GM18507 (cell line): ENCODE measurements around the gene NECTIN2.
"Not testable (repeated sequence)": the region's sequence is repeated elsewhere in the genome, so short reads cannot be mapped to it uniquely, and the experiment has no call there.

ENCODE experiments used
- DNase-seq: peaks from one replicate; pipeline ENCODE4 v3.0.0; 2011; ENCODE audit warnings: low read depth; ENCODE audit not compliant: insufficient read length; ENCODE audit errors: extremely low spot score
- FAIRE-seq: peaks from 2 replicates; lab custom pipeline; 2011; peaks lifted over from hg19 to GRCh38; lab: Jason Lieb, UNC

The NECTIN2 gene

GRCh38 chr19:44814517-44814916 is 31.6 kb upstream of the NECTIN2 start:
- DNase-seq (no peak), FAIRE-seq (no peak)

- no peak for FAIRE-seq
- no peak for DNase-seq
These were observed 29.8 kb upstream of the NECTIN2 start for GRCh38 chr19:44816301-44816700.

GRCh38 chr19:44817725-44818465 is 28.2 kb upstream of the NECTIN2 start:
- DNase-seq (no peak), FAIRE-seq (no peak)

GRCh38 chr19:44818466-44819031 is 27.5 kb upstream of the NECTIN2 start:
- FAIRE-seq (no peak), DNase-seq (no peak)

DNA sequence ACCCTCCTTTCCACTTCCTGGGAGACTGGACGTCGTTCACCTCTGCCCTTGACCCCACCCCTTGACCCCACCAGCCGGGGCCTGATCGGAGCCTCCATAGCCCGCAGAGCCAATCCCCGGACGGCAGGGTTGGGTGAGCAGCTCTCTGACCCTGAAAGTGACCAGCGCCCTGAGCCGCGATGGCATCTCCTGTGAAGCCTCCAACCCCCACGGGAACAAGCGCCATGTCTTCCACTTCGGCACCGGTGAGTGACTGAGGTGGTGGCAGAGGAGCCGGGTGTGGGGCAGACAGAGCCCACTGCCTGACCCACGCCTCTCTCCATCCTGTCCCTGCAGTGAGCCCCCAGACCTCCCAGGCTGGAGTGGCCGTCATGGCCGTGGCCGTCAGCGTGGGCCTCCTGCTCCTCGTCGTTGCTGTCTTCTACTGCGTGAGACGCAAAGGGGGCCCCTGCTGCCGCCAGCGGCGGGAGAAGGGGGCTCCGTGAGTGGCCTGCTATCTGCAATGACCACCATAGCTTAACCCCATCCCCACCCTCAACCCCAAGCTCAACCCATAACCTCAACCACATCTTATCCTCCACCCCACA is 26.8 kb upstream of the NECTIN2 start:
- DNase-seq = no peak
- no peak for FAIRE-seq

DNA sequence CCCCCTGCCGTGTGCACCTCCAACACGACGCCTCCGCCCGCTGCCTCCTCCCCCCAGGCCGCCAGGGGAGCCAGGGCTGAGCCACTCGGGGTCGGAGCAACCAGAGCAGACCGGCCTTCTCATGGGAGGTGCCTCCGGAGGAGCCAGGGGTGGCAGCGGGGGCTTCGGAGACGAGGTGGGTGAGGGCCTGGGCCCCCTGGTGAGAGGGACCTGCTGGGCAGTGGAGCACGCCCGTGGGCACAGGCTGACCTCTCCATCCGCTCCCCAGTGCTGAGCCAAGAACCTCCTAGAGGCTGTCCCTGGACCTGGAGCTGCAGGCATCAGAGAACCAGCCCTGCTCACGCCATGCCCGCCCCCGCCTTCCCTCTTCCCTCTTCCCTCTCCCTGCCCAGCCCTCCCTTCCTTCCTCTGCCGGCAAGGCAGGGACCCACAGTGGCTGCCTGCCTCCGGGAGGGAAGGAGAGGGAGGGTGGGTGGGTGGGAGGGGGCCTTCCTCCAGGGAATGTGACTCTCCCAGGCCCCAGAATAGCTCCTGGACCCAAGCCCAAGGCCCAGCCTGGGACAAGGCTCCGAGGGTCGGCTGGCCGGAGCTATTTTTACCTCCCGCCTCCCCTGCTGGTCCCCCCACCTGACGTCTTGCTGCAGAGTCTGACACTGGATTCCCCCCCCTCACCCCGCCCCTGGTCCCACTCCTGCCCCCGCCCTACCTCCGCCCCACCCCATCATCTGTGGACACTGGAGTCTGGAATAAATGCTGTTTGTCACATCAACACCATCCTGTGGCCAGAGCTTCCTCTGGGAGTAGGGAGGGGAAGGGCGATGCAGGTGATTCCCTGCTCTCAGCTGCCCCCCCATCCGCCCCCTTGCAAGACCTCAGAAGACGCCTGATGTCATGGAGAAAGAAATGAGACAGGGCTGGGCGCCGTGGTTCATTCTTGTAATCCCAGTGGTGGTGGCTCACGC is 25.2 kb upstream of the NECTIN2 start:
- FAIRE-seq (no peak), DNase-seq (no peak)

DNA sequence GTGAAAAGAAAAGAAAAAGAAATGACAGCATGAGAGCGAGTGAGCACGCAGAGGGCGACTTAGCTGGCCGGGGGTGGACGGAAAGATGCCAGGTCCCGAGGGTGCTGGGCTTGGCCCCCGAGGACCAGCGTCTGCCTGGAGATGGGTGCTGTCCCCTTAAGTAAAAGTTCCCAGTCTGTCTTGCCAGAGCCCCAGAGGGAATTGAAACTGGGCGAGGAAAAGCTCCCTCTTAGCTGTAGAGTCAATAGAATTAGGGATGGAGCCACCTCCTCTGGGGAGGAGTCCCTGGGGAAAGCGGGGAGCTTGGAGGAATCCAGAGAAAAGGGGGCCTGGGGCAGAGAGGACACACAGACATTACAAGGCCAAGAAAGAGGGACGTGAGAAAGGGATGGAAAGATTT is 23.9 kb upstream of the NECTIN2 start:
- DNase-seq (no peak), FAIRE-seq (no peak)

- DNase-seq (no peak), FAIRE-seq (no peak)
These were observed 23.3 kb upstream of the NECTIN2 start for GRCh38 chr19:44822670-44823372.

DNA sequence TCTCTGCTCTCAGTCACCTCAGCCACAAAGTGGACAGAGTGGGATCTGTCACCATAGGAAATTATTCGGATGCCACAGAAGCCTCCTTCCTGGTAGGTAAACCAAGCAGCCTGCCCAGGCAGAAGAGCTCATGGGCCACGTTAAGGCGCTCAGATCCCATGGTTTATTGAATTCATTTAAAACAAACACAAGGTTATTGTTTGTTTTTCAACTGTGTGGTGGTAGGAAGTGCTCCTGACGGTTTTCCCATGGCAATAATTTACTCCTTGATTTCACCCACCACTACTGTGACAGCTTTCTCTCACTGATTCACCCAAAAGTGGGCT is 22.8 kb upstream of the NECTIN2 start:
- FAIRE-seq (no peak), DNase-seq (no peak)

DNA sequence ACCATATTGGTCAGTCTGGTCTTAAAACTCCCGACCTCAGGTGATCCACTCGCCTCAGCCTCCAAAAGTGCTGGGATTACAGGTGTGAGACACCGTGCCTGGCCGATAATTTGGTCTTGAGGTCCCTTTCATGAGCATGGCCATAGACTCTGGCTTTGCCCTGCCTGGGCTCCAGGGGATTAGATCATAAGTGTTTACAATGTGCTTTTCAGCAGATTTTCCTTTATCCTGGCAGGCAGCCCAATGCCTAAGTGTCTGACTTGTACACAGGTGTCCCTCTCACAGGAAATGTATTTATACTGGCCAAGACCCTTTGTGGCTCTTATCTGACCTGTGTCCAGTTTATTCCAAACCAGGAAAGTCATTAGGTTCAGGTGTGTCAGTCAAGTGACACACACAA is 21.3 kb upstream of the NECTIN2 start:
- no peak for FAIRE-seq
- DNase-seq = no peak

DNA sequence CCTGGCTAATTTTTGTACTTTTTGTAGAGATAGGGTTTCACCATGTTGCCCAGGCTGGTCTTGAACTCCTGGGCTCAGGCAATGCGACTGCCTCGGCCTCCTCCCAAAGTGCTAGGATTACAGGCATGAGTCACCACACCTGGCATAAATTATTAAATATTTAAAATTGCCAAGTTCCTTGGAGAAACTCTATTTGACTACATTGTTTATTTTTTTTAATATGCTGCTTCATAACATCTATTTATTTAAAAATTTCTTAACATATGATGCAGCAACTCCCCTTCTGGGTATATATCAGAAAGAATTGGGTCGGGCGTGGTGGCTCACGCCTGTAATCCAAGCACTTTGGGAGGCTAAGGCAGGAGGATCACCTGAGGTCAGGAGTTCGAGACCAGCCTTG is 13.2 kb upstream of the NECTIN2 start:
- FAIRE-seq, DNase-seq: not testable (repeated sequence)

DNA sequence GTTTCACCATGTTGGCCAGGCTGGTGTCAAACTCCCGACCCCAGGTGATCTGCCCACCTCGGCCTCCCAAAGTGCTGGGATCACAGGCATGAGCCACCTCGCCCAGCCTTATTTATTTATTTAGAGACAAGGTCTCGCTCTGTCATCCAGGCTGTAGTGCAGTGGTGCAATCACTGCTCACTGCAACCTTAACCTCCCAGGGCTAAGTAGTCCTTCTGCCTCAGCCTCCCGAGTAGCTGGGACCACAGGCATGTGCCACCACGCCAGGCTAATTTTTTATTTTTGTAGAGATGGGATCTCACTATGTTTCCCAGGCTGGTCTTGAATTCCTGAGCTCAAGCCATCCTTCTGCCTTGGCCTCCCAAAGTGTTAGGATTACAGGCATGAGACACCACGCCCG is 11.7 kb upstream of the NECTIN2 start:
- not testable (repeated sequence) for FAIRE-seq, DNase-seq

GRCh38 chr19:44839276-44839675 is 6.8 kb upstream of the NECTIN2 start:
- no peak for FAIRE-seq

DNA sequence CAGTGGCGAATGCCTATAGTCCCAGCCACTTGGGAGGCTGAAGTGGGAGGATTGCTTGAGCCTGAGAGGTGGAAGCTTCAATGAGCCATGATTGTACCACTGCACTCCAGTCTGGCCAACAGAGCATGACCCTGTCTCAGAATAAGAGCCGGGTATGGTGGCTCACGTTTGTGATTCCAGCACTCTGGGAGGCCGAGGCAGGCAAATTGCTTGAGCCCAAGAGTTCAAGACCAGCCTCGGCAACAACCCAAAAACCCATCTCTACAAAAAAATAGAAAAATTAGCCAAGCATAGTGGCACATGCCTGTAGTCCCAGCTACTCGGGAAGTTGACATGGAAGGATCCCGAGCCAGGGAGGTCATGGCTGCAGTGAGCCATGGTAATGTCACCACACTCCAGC is 5.3 kb upstream of the NECTIN2 start:
- FAIRE-seq (no peak), DNase-seq (no peak)

More at GRCh38 chr19:44839276-44839675, 6.8 kb upstream of the NECTIN2 start:
- DNase-seq = no peak

GRCh38 chr19:44841231-44841630 is 4.9 kb upstream of the NECTIN2 start:
- DNase-seq (no peak), FAIRE-seq (no peak)

DNA sequence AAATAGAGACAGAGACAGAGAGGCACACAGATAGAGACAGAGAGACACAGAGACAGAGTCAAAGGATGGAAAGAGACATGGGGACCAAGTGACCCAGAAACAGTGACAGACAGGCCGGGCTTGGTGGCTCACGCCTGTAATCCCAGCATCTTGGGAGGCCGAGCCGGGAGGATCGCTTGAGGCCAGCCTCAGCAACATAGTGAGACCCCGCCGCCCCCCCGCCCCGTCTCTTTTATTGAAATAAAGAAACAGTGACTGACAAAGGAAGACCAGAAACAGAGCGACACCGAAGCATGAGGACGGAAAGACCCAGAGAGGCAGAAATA is 848 bp upstream of the NECTIN2 start:
- FAIRE-seq (no peak), DNase-seq (no peak)

DNA sequence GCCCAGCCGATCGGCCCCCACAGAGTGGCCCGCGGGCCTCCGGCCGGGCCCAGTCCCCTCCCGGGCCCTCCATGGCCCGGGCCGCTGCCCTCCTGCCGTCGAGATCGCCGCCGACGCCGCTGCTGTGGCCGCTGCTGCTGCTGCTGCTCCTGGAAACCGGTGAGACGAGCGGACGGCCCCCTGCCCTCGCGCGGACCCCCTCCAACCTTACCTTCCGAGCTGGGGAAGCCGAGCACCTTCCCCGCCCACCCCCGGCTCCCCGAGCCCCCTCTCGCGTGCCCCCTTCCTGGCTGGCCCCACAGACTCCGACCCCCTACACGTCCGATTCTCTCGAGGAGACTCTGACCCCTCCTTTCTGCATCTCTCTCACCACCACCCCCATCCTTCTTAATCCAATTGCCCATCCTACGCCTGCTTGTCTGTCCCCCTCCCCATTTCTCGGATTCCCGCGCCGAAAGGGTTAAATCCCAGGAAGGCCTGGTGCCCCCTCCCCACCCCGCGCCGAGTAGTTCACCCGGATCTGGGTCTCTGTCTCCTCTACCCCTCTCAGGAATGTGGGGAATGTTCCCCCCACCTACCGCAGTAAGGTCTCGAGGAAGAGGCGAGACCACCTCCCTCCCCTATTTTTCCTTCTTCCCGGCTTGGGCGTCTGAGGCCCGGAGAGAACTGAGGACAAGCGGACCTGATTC is 502 bp downstream of the NECTIN2 start:
- no peak for FAIRE-seq
- no peak for DNase-seq

DNA sequence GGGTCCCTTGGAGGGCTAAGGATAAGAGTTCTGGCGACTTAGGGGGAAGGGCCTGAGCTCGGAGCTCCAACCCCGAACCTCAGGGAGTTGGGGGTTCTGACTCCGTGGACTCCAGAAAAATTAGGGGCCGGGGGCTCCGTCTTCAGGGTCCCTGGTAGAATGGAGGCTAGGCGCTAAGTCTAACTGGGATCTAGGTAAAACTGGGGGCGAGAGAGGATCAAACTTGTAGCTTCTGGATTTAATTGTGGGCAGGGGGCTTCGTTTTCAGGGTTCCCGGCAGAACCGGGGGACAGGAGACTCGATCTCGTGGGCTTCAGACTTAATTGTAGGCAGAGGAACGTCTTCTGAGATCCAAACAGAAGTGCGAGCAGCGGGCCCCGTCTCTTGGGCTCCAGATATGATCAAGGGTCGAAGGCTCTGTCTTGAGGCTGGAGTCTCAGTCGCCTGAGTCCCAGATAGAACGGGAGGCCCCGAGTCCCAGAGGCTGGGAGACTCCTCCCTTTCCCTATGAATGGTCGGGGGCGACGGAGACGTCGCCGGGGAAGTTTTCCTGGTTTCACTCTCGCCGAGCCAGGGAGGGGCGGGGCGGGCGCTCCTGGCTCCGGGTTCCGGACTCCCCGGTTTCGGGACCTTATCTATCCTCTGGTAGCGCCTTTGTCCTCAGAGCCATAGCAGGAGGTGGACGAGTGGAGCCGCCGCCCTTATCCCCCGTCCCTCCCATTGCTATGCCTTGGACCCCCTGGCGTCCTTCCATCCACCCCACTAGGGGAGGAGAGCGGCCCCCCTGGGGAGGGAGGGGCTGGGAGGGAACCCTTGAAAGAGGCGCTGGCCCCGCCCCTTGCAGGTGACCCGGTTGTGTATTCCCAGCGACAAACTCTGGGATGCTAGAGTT is 1.3 kb downstream of the NECTIN2 start:
- no peak for FAIRE-seq
- no peak for DNase-seq
